ENCODE measurements around the gene GRM8. TPM values are rescaled to one million over a fixed set of nuclear protein-coding genes. Genes with fewer than 3 reads are reported as not detected.

Gene GRM8
- total and polyA plus RNA-seq, 9 donors: 0.18 to 0.75 (median 0.26) TPM; not detected in 1

DNA sequence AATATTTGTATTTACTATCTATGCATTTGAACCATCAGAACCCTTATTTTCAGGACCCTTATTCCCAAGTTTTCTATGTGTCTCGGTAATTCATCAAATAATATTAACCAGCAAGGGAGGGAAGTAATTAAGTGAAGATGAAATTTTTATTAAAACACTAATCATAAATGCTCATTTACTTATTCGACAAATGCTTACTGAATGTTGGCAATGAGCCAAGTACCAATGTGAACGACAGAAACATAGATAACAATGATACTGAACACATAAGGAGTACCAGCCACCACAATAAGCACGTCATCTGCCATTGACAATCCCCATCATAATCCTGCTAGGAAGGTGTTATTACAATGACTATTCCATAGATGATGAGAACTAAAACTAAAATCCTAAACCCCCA, 45.5 kb downstream of the GRM8 start:
- no peak for DNase-seq
- no peak overlapping the region for H3K27ac ChIP-seq (ENCODE audit: low read length)
- H3K4me1 ChIP-seq (ENCODE audit: control insufficient read depth, insufficient read depth, low read length): no peaks in the 10 kb centered on the region
- H3K36me3 ChIP-seq (ENCODE audit: control insufficient read depth, insufficient read depth, low read length): no peaks in the 10 kb centered on the region
- no peaks in the 10 kb centered on the region for H3K9me3 ChIP-seq (replicated peaks; ENCODE audit: control insufficient read depth, low read depth, low read length)
- WGBS (ENCODE audit: insufficient coverage): no CpG with 5 or more reads among the region's 4 CpGs
- H3K27me3 ChIP-seq (ENCODE audit: control insufficient read depth, insufficient read depth, low read length): no peaks in the 10 kb centered on the region
- no peak overlapping the region for H3K4me3 ChIP-seq (ENCODE audit: low read length)

DNA sequence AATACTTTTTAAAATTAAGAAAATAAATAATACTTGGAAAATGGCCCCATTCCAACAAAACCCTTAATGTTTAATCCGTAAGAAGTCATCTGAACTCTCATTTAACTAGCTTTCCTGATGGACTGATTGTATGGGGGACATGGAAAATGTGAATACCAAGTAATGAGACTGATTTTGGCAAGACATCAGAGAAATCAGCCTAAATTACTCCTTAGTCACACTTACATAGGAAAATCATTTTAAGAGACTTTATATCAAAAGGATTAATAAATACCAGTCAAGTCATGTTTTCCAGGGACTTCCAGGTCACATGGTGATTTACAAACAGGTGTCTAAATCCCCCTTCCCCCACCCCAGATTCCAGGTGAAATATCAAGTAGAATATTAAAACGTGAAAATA, 58.2 kb downstream of the GRM8 start:
- WGBS (ENCODE audit: insufficient coverage): no CpG with 5 or more reads among the region's 2 CpGs
- Histone ChIP-seq H3K27ac (ENCODE audit: low read length) (no peak overlapping the region), H3K36me3 (ENCODE audit: control insufficient read depth, insufficient read depth, low read length) (no peaks in the 10 kb centered on the region), H3K27me3 (ENCODE audit: control insufficient read depth, insufficient read depth, low read length) (no peaks in the 10 kb centered on the region), H3K9me3 (replicated peaks; ENCODE audit: control insufficient read depth, low read depth, low read length) (no peaks in the 10 kb centered on the region), H3K4me3 (ENCODE audit: low read length) (no peak overlapping the region), H3K4me1 (ENCODE audit: control insufficient read depth, insufficient read depth, low read length) (no peaks in the 10 kb centered on the region)
- DNase-seq: no peak

GRCh38 chr7:127189886-127190285, 62.9 kb downstream of the GRM8 start:
- no peaks in the 10 kb centered on the region for H3K36me3 ChIP-seq (ENCODE audit: control insufficient read depth, insufficient read depth, low read length)
- DNase-seq: no peak
- WGBS (ENCODE audit: insufficient coverage): no CpG with 5 or more reads among the region's 3 CpGs
- H3K9me3 ChIP-seq (replicated peaks; ENCODE audit: control insufficient read depth, low read depth, low read length): no peaks in the 10 kb centered on the region
- no peaks in the 10 kb centered on the region for H3K4me1 ChIP-seq (ENCODE audit: control insufficient read depth, insufficient read depth, low read length)
- no peak overlapping the region for H3K27ac ChIP-seq (ENCODE audit: low read length)
- no peaks in the 10 kb centered on the region for H3K27me3 ChIP-seq (ENCODE audit: control insufficient read depth, insufficient read depth, low read length)
- H3K4me3 ChIP-seq (ENCODE audit: low read length): no peak overlapping the region

DNA sequence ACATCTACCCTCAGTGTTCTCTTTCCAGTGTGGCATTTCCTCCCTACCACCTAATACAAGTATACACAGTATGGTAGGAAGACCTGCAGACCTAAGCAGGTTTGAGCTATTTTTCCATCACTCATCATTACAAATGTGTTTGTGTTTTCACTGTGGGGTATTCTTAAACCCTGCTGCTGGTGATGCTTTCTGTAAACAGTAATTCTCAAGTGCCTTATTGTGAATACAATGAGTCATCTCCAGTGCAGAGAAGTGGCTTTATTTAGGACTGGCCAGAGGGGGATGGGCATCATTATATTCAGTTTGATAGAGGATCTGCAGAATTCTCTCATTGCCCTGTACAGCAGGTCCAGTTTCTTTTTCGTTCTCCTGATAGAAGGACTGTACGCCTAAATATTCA, 63.7 kb downstream of the GRM8 start:
- WGBS (ENCODE audit: insufficient coverage): no CpG with 5 or more reads among the region's 2 CpGs
- Histone ChIP-seq H3K36me3 (ENCODE audit: control insufficient read depth, insufficient read depth, low read length) (no peaks in the 10 kb centered on the region), H3K27ac (ENCODE audit: low read length) (no peak overlapping the region), H3K4me3 (ENCODE audit: low read length) (no peak overlapping the region), H3K27me3 (ENCODE audit: control insufficient read depth, insufficient read depth, low read length) (no peaks in the 10 kb centered on the region), H3K4me1 (ENCODE audit: control insufficient read depth, insufficient read depth, low read length) (no peaks in the 10 kb centered on the region), H3K9me3 (replicated peaks; ENCODE audit: control insufficient read depth, low read depth, low read length) (no peaks in the 10 kb centered on the region)
- DNase-seq: no peak

- no peak for DNase-seq
- Histone ChIP-seq H3K27me3 (ENCODE audit: control insufficient read depth, insufficient read depth, low read length) (no peaks in the 10 kb centered on the region), H3K36me3 (ENCODE audit: control insufficient read depth, insufficient read depth, low read length) (no peaks in the 10 kb centered on the region), H3K9me3 (replicated peaks; ENCODE audit: control insufficient read depth, low read depth, low read length) (no peaks in the 10 kb centered on the region), H3K4me1 (ENCODE audit: control insufficient read depth, insufficient read depth, low read length) (no peaks in the 10 kb centered on the region), H3K27ac (ENCODE audit: low read length) (no peak overlapping the region), H3K4me3 (ENCODE audit: low read length) (no peak overlapping the region)
- no CpG with 5 or more reads among the region's 1 CpG for WGBS (ENCODE audit: insufficient coverage)
Observed at GRCh38 chr7:127187740-127188139, 65.0 kb downstream of the GRM8 start.

DNA sequence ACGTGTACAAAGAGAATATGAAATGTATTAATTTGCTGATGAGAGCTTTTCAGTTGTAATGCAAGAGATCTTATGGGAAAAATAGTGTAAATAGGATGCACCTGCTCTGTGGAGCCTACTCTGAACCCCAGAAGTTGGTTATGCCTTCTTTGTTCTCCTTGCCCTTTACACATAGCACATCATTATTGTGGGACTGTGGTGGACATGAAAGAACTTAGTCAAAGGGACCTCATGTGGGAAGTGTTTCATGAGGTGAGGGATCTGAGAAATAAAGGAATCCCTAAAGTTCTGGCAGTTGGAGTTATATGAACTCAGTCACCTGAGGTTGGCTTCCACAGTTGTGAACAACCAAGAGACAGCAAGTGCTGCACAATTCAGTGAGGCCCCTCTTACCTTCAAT, 66.1 kb downstream of the GRM8 start:
- WGBS (ENCODE audit: insufficient coverage): no CpG with 5 or more reads among the region's 1 CpG
- Histone ChIP-seq H3K27ac (ENCODE audit: low read length) (no peak overlapping the region), H3K4me3 (ENCODE audit: low read length) (no peak overlapping the region), H3K27me3 (ENCODE audit: control insufficient read depth, insufficient read depth, low read length) (no peaks in the 10 kb centered on the region), H3K4me1 (ENCODE audit: control insufficient read depth, insufficient read depth, low read length) (no peaks in the 10 kb centered on the region), H3K9me3 (replicated peaks; ENCODE audit: control insufficient read depth, low read depth, low read length) (no peaks in the 10 kb centered on the region), H3K36me3 (ENCODE audit: control insufficient read depth, insufficient read depth, low read length) (no peaks in the 10 kb centered on the region)
- DNase-seq: no peak

DNA sequence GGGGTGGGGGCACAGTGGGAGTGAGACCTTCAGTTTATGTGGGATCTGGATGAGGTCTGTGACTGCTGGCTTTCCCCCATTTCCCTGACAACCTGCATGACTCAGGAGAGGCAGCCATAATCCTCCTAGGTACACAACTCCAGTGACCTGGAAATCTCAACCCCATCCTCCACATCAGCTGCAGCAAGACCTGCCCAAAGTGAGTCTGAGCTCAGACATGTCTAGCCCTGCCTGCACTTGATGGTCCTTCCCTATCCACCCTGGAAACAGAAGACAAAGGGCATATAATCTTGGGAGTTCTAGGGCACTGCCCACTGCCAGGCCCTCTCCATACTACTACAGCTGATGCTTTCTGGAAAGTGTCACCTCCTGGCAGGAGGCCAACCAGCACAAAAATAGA, 75.6 kb downstream of the GRM8 start:
- H3K36me3 ChIP-seq (ENCODE audit: control insufficient read depth, insufficient read depth, low read length): no peaks in the 10 kb centered on the region
- H3K27ac ChIP-seq (ENCODE audit: low read length): no peak overlapping the region
- no peaks in the 10 kb centered on the region for H3K27me3 ChIP-seq (ENCODE audit: control insufficient read depth, insufficient read depth, low read length)
- no peak for DNase-seq
- H3K4me3 ChIP-seq (ENCODE audit: low read length): no peak overlapping the region
- peaks cover 15% of the 10 kb centered on the region for H3K9me3 ChIP-seq (replicated peaks; ENCODE audit: control insufficient read depth, low read depth, low read length)
- no peaks in the 10 kb centered on the region for H3K4me1 ChIP-seq (ENCODE audit: control insufficient read depth, insufficient read depth, low read length)

DNA sequence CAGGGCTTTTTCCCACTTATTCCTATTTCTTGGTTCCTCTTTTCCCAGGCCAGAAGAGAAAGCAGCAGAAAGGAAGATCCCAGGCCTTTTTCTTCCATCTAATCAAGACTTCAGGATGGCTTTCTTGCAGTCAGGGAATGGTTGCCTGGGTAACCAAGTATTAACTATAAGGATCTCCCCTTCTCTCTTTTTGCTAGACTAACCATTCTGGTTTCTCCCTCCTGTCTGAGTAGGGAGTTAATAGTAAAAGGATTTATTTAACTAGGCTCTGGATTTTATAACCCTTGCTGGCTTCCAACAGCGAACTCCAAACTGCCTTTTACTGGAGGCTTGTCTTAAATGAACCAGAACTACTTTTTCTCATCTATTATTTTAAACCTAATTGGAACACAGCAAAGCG, 90.4 kb downstream of the GRM8 start:
- H3K27me3 ChIP-seq (ENCODE audit: control insufficient read depth, insufficient read depth, low read length): no peaks in the 10 kb centered on the region
- no CpG with 5 or more reads among the region's 2 CpGs for WGBS (ENCODE audit: insufficient coverage)
- no peaks in the 10 kb centered on the region for H3K4me1 ChIP-seq (ENCODE audit: control insufficient read depth, insufficient read depth, low read length)
- no peak overlapping the region for H3K27ac ChIP-seq (ENCODE audit: low read length)
- no peaks in the 10 kb centered on the region for H3K9me3 ChIP-seq (replicated peaks; ENCODE audit: control insufficient read depth, low read depth, low read length)
- no peak for DNase-seq
- no peaks in the 10 kb centered on the region for H3K36me3 ChIP-seq (ENCODE audit: control insufficient read depth, insufficient read depth, low read length)
- H3K4me3 ChIP-seq (ENCODE audit: low read length): no peak overlapping the region

GRCh38 chr7:127158659-127159058, 94.1 kb downstream of the GRM8 start:
- Histone ChIP-seq H3K9me3 (replicated peaks; ENCODE audit: control insufficient read depth, low read depth, low read length) (no peaks in the 10 kb centered on the region), H3K27ac (ENCODE audit: low read length) (no peak overlapping the region), H3K4me3 (ENCODE audit: low read length) (no peak overlapping the region), H3K36me3 (ENCODE audit: control insufficient read depth, insufficient read depth, low read length) (no peaks in the 10 kb centered on the region), H3K4me1 (ENCODE audit: control insufficient read depth, insufficient read depth, low read length) (no peaks in the 10 kb centered on the region), H3K27me3 (ENCODE audit: control insufficient read depth, insufficient read depth, low read length) (no peaks in the 10 kb centered on the region)
- DNase-seq: no peak
- no CpG with 5 or more reads among the region's 3 CpGs for WGBS (ENCODE audit: insufficient coverage)

GRCh38 chr7:127154958-127155357, 97.8 kb downstream of the GRM8 start:
- WGBS (ENCODE audit: insufficient coverage): 60% methylated on average over 1 of the region's 4 CpGs
- no peaks in the 10 kb centered on the region for H3K27me3 ChIP-seq (ENCODE audit: control insufficient read depth, insufficient read depth, low read length)
- H3K9me3 ChIP-seq (replicated peaks; ENCODE audit: control insufficient read depth, low read depth, low read length): no peaks in the 10 kb centered on the region
- H3K36me3 ChIP-seq (ENCODE audit: control insufficient read depth, insufficient read depth, low read length): no peaks in the 10 kb centered on the region
- H3K4me1 ChIP-seq (ENCODE audit: control insufficient read depth, insufficient read depth, low read length): no peaks in the 10 kb centered on the region
- H3K4me3 ChIP-seq (ENCODE audit: low read length): no peak overlapping the region
- H3K27ac ChIP-seq (ENCODE audit: low read length): no peak overlapping the region
- DNase-seq: no peak

DNA sequence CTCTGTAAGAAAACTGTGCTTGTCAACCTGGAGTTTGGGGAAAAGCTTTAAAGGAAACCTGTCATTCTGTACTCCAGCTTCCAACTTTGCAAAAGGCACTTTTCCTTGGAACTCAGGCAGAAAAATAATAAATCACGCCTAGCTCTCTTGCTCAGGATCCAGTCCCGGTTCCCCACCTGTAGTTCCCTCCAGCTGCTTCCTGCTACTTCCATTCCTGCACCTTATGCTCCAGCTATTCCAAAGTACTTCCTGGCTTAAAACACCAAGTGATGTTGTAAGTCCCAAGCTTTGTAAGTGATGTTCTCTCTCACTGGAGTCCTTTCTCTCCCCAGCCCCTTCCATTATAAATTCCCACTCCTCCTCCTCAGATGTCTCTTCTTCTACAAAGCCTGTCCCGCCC, 98.6 kb downstream of the GRM8 start:
- no peaks in the 10 kb centered on the region for H3K27me3 ChIP-seq (ENCODE audit: control insufficient read depth, insufficient read depth, low read length)
- 56% methylated on average over 2 of the region's 3 CpGs for WGBS (ENCODE audit: insufficient coverage)
- no peaks in the 10 kb centered on the region for H3K4me1 ChIP-seq (ENCODE audit: control insufficient read depth, insufficient read depth, low read length)
- DNase-seq: no peak
- H3K9me3 ChIP-seq (replicated peaks; ENCODE audit: control insufficient read depth, low read depth, low read length): no peaks in the 10 kb centered on the region
- no peak overlapping the region for H3K4me3 ChIP-seq (ENCODE audit: low read length)
- no peak overlapping the region for H3K27ac ChIP-seq (ENCODE audit: low read length)
- H3K36me3 ChIP-seq (ENCODE audit: control insufficient read depth, insufficient read depth, low read length): no peaks in the 10 kb centered on the region

All from muscle of leg (tissue), 11 donors.